T-helper 1 cell treated with Interleukin-12 subunit alpha and Interleukin-12 subunit beta and Interleukin-4 antibody, amounts not matched to agents 30 μg/mL and 1 μg/mL, for 36 hours (primary cell): ENCODE data around the gene CTDP1.

ENCODE experiments used
- H3K27ac Mint-ChIP-seq: one replicate; pipeline ENCODE4 v1.8.0; 2021; ENCODE audit warnings: mild to moderate bottlenecking, mixed read lengths
- H3K27me3 Mint-ChIP-seq: one replicate; pipeline ENCODE4 v1.8.0; 2021; ENCODE audit warnings: low read depth, mixed read lengths
- H3K36me3 Mint-ChIP-seq: one replicate; pipeline ENCODE4 v1.8.0; 2021; ENCODE audit warnings: low read depth, mixed read lengths
- H3K4me1 Mint-ChIP-seq: one replicate; pipeline ENCODE4 v1.8.0; 2021; ENCODE audit warnings: low read depth, mixed read lengths
- H3K4me3 Mint-ChIP-seq: one replicate; pipeline ENCODE4 v1.8.0; 2021; ENCODE audit warnings: mild to moderate bottlenecking, moderate library complexity, mixed read lengths
- H3K9me3 Mint-ChIP-seq: one replicate; pipeline ENCODE4 v1.8.0; 2021; ENCODE audit warnings: mixed read lengths

CTDP1 gene

GRCh38 chr18:79784071-79784913 is 104.7 kb downstream of the CTDP1 start:
- no peaks in the 10 kb centered on the region for H3K36me3 Mint-ChIP-seq
- no peak overlapping the region for H3K4me3 Mint-ChIP-seq
- no peaks in the 10 kb centered on the region for H3K9me3 Mint-ChIP-seq
- peaks cover 20% of the 10 kb centered on the region for H3K27me3 Mint-ChIP-seq
- no peak overlapping the region for H3K27ac Mint-ChIP-seq
- H3K4me1 Mint-ChIP-seq, result no peaks in the 10 kb centered on the region

GRCh38 chr18:79784965-79785770 is 105.6 kb downstream of the CTDP1 start:
- H3K4me1 Mint-ChIP-seq, result peaks cover under 1% of the 10 kb centered on the region
- no peaks in the 10 kb centered on the region for H3K9me3 Mint-ChIP-seq
- peaks cover 23% of the 10 kb centered on the region for H3K27me3 Mint-ChIP-seq
- H3K36me3 Mint-ChIP-seq, result no peaks in the 10 kb centered on the region
- H3K27ac Mint-ChIP-seq, result no peak overlapping the region
- H3K4me3 Mint-ChIP-seq, result no peak overlapping the region

GRCh38 chr18:79785831-79786230 is 106.2 kb downstream of the CTDP1 start:
- no peak overlapping the region for H3K4me3 Mint-ChIP-seq
- no peaks in the 10 kb centered on the region for H3K36me3 Mint-ChIP-seq
- H3K27ac Mint-ChIP-seq, result no peak overlapping the region
- H3K9me3 Mint-ChIP-seq, result no peaks in the 10 kb centered on the region
- peaks cover 3% of the 10 kb centered on the region for H3K4me1 Mint-ChIP-seq
- H3K27me3 Mint-ChIP-seq, result peaks cover 30% of the 10 kb centered on the region

- no peak overlapping the region for H3K4me3 Mint-ChIP-seq
- H3K4me1 Mint-ChIP-seq, result peaks cover 4% of the 10 kb centered on the region
- H3K36me3 Mint-ChIP-seq, result no peaks in the 10 kb centered on the region
- H3K27ac Mint-ChIP-seq, result no peak overlapping the region
- H3K9me3 Mint-ChIP-seq, result no peaks in the 10 kb centered on the region
- H3K27me3 Mint-ChIP-seq, result peaks cover 35% of the 10 kb centered on the region
Observed at GRCh38 chr18:79786304-79786703, 106.7 kb downstream of the CTDP1 start.

- H3K9me3 Mint-ChIP-seq, result no peaks in the 10 kb centered on the region
- no peak overlapping the region for H3K27ac Mint-ChIP-seq
- H3K36me3 Mint-ChIP-seq, result no peaks in the 10 kb centered on the region
- H3K27me3 Mint-ChIP-seq, result peaks cover 41% of the 10 kb centered on the region
- no peak overlapping the region for H3K4me3 Mint-ChIP-seq
- H3K4me1 Mint-ChIP-seq, result peaks cover 7% of the 10 kb centered on the region
Observed at GRCh38 chr18:79786786-79787526, 107.4 kb downstream of the CTDP1 start.

GRCh38 chr18:79787527-79787864 is 107.9 kb downstream of the CTDP1 start:
- H3K4me3 Mint-ChIP-seq, result no peak overlapping the region
- no peaks in the 10 kb centered on the region for H3K36me3 Mint-ChIP-seq
- peaks cover 46% of the 10 kb centered on the region for H3K27me3 Mint-ChIP-seq
- H3K27ac Mint-ChIP-seq, result no peak overlapping the region
- H3K9me3 Mint-ChIP-seq, result no peaks in the 10 kb centered on the region
- H3K4me1 Mint-ChIP-seq, result peaks cover 7% of the 10 kb centered on the region

- peaks cover 52% of the 10 kb centered on the region for H3K27me3 Mint-ChIP-seq
- no peaks in the 10 kb centered on the region for H3K36me3 Mint-ChIP-seq
- no peak overlapping the region for H3K27ac Mint-ChIP-seq
- no peak overlapping the region for H3K4me3 Mint-ChIP-seq
- H3K4me1 Mint-ChIP-seq, result peaks cover 7% of the 10 kb centered on the region
- H3K9me3 Mint-ChIP-seq, result no peaks in the 10 kb centered on the region
Observed at GRCh38 chr18:79787865-79788733, 108.5 kb downstream of the CTDP1 start.

GRCh38 chr18:79788734-79789085 is 109.1 kb downstream of the CTDP1 start:
- Mint-ChIP-seq H3K9me3 (no peaks in the 10 kb centered on the region), H3K36me3 (no peaks in the 10 kb centered on the region), H3K4me1 (peaks cover 7% of the 10 kb centered on the region), H3K4me3 (no peak overlapping the region), H3K27me3 (peaks cover 58% of the 10 kb centered on the region), H3K27ac (no peak overlapping the region)

- Mint-ChIP-seq H3K36me3 (no peaks in the 10 kb centered on the region), H3K9me3 (no peaks in the 10 kb centered on the region), H3K27me3 (peaks cover 59% of the 10 kb centered on the region), H3K4me1 (peaks cover 7% of the 10 kb centered on the region), H3K27ac (no peak overlapping the region), H3K4me3 (no peak overlapping the region)
Observed at GRCh38 chr18:79789091-79789891, 109.7 kb downstream of the CTDP1 start.

GRCh38 chr18:79789901-79790890 is 110.6 kb downstream of the CTDP1 start:
- Mint-ChIP-seq H3K9me3 (no peaks in the 10 kb centered on the region), H3K27me3 (peaks cover 68% of the 10 kb centered on the region), H3K4me1 (peaks cover 7% of the 10 kb centered on the region), H3K27ac (no peak overlapping the region), H3K4me3 (no peak overlapping the region), H3K36me3 (no peaks in the 10 kb centered on the region)

GRCh38 chr18:79790996-79791972 is 111.7 kb downstream of the CTDP1 start:
- no peak overlapping the region for H3K27ac Mint-ChIP-seq
- no peaks in the 10 kb centered on the region for H3K9me3 Mint-ChIP-seq
- peaks cover 7% of the 10 kb centered on the region for H3K4me1 Mint-ChIP-seq
- peaks cover 74% of the 10 kb centered on the region for H3K27me3 Mint-ChIP-seq
- H3K4me3 Mint-ChIP-seq, result no peak overlapping the region
- no peaks in the 10 kb centered on the region for H3K36me3 Mint-ChIP-seq
